ENCODE results near the gene TMSB4X. TPM values are rescaled to one million over a fixed set of nuclear protein-coding genes. Genes with fewer than 3 reads are reported as not detected.

TMSB4X gene
- total and polyA plus RNA-seq, 7 donors: 1,233 to 20,488 (median 1,969) TPM

GRCh38 chrX:12997906-12998687 is 23.2 kb downstream of the TMSB4X start:
- no peak for DNase-seq
- WGBS, 2 donors: 7 to 35% methylated on average over 5 of the region's 5 CpGs
- Histone ChIP-seq H3K36me3 (no peaks in the 10 kb centered on the region), H3K4me1 (peaks cover 0 to 3% (median 0%) of the 10 kb centered on the region in 4 donors), H3K27ac (no peak overlapping the region), H3K9me3 (no peaks in the 10 kb centered on the region), H3K27me3 (no peaks in the 10 kb centered on the region), H3K4me3 (no peak overlapping the region)
- intact Hi-C loops (cut with DNase I): no loop called here
- TF ChIP-seq POLR2A (IDR thresholded peaks at IDR 0.05): no peak
- TF ChIP-seq POLR2AphosphoS5 (IDR thresholded peaks at IDR 0.05): no peak
- no peak for TF ChIP-seq EP300 (IDR thresholded peaks at IDR 0.05)
- TF ChIP-seq, protein P1, sequence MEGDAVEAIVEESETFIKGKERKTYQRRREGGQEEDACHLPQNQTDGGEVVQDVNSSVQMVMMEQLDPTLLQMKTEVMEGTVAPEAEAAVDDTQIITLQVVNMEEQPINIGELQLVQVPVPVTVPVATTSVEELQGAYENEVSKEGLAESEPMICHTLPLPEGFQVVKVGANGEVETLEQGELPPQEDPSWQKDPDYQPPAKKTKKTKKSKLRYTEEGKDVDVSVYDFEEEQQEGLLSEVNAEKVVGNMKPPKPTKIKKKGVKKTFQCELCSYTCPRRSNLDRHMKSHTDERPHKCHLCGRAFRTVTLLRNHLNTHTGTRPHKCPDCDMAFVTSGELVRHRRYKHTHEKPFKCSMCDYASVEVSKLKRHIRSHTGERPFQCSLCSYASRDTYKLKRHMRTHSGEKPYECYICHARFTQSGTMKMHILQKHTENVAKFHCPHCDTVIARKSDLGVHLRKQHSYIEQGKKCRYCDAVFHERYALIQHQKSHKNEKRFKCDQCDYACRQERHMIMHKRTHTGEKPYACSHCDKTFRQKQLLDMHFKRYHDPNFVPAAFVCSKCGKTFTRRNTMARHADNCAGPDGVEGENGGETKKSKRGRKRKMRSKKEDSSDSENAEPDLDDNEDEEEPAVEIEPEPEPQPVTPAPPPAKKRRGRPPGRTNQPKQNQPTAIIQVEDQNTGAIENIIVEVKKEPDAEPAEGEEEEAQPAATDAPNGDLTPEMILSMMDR (IDR thresholded peaks at IDR 0.05): no peak

DNA sequence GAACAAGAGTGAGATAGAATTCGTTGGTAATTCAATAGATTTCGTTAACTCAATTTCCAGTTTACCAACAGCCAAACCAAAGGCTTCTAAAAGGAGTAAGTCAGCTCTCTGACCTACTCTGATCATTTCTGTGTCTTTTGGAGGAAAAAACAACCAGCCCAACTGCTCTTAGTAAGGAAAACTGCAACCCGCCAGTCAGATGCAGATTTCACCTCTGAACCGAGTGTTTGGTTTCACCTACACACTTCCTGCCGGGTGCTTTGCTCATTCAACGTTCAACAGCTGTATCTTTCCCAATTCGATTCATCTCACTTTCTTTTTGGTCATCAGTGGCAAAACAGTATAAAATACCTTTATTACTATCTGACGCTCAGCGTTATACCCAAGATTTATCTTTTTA is 24.5 kb downstream of the TMSB4X start:
- Histone ChIP-seq H3K36me3 (no peaks in the 10 kb centered on the region), H3K27ac (peak overlapping the region in 1 of 4 donors; percentile 20), H3K4me3 (no peak overlapping the region), H3K9me3 (no peaks in the 10 kb centered on the region), H3K4me1 (peaks cover 0 to 3% (median 0%) of the 10 kb centered on the region in 4 donors), H3K27me3 (no peaks in the 10 kb centered on the region)
- DNase-seq: no peak
- intact Hi-C loops (cut with DNase I): no loop called here
- TF ChIP-seq POLR2A (IDR thresholded peaks at IDR 0.05) (no peak), POLR2AphosphoS5 (IDR thresholded peaks at IDR 0.05) (no peak), EP300 (IDR thresholded peaks at IDR 0.05) (no peak)
- TF ChIP-seq, protein P1 (IDR thresholded peaks at IDR 0.05): no peak
- WGBS, 2 donors: 45 to 80% methylated on average over 9 of the region's 9 CpGs

- WGBS, 2 donors: 11 to 31% methylated on average over 8 of the region's 8 CpGs
- intact Hi-C loops (cut with DNase I): no loop called here
- DNase-seq: no peak
Observed at GRCh38 chrX:13000301-13000811, 25.4 kb downstream of the TMSB4X start.

DNA sequence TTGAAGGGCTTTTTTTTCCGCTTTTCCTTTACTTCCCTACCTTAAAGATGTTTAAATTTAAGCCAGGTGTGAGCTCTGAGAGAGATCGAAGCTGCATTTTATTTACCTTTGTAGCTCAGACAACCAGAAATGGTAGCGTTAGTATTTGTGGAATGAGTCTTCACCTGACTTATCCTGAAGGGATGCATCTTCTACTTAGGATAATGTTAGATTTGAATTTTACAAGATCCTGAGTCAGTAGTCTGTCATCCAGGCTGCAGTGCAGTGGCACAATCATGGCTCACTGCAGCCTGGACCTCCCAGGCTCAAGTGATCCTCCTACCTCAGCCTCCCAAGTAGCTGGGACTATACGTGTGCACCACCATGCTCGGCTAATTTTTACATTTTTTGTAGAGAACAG is 26.2 kb downstream of the TMSB4X start:
- WGBS, 2 donors: 79 to 87% methylated on average over 5 of the region's 5 CpGs
- H3K36me3 ChIP-seq: no peaks in the 10 kb centered on the region
- peak overlapping the region in 1 of 4 donors; percentile 35 for H3K27ac ChIP-seq
- no peak for TF ChIP-seq EP300 (IDR thresholded peaks at IDR 0.05)
- no peak for TF ChIP-seq POLR2AphosphoS5 (IDR thresholded peaks at IDR 0.05)
- TF ChIP-seq, protein P1 (IDR thresholded peaks at IDR 0.05): no peak
- no peak for TF ChIP-seq POLR2A (IDR thresholded peaks at IDR 0.05)
- peaks cover 0 to 13% (median 0%) of the 10 kb centered on the region in 4 donors for H3K4me1 ChIP-seq
- no peaks in the 10 kb centered on the region for H3K9me3 ChIP-seq
- H3K27me3 ChIP-seq: no peaks in the 10 kb centered on the region
- intact Hi-C loops (cut with DNase I): no loop called here
- no peak for DNase-seq
- no peak overlapping the region for H3K4me3 ChIP-seq

More at GRCh38 chrX:13000301-13000811, 25.4 kb downstream of the TMSB4X start:
- H3K4me3 ChIP-seq: no peak overlapping the region
- peaks cover 0 to 5% (median 0%) of the 10 kb centered on the region in 4 donors for H3K4me1 ChIP-seq
- H3K27ac ChIP-seq: peak overlapping the region; percentile 8 to 35 (median 17)
- no peaks in the 10 kb centered on the region for H3K27me3 ChIP-seq
- no peaks in the 10 kb centered on the region for H3K36me3 ChIP-seq
- H3K9me3 ChIP-seq: no peaks in the 10 kb centered on the region
- TF ChIP-seq POLR2A (IDR thresholded peaks at IDR 0.05): no peak
- no peak for TF ChIP-seq POLR2AphosphoS5 (IDR thresholded peaks at IDR 0.05)
- TF ChIP-seq, protein P1 (IDR thresholded peaks at IDR 0.05): no peak
- TF ChIP-seq EP300 (IDR thresholded peaks at IDR 0.05): no peak

All from sigmoid colon (tissue), 7 donors.